GM19438 (cell line): ENCODE results near the gene PPP1R8.

Source experiments
- ATAC-seq: cut with Tn5 transposase; IDR thresholded peaks from one replicate; pipeline ENCODE4 v1.9.1; 2021; ENCODE audit warnings: low read depth; ENCODE audit not compliant: unreplicated experiment

PPP1R8 gene

GRCh38 chr1:27887215-27888021, 56.8 kb downstream of the PPP1R8 start:
- ATAC-seq = no peak

DNA sequence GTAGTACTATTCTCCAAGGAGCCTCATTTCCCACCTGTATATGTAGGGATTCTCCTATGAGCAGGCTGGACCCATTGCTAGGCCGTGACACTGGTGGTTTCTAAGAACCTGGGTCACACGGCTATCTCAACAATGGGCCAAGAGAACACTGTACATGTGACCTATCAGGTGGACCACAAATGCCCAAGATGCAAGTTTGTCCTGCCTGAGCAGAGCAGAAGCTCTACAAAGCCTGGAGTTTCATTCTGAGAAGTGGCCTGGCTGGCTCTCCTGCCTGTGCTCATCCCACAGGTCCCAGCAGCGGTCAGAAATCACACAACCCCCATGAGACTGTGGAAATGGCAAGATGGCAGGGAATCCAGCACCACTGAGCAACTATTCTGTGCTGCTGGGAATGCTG, 58.9 kb downstream of the PPP1R8 start:
- ATAC-seq = no peak

GRCh38 chr1:27891196-27891889, 60.8 kb downstream of the PPP1R8 start:
- no peak for ATAC-seq

DNA sequence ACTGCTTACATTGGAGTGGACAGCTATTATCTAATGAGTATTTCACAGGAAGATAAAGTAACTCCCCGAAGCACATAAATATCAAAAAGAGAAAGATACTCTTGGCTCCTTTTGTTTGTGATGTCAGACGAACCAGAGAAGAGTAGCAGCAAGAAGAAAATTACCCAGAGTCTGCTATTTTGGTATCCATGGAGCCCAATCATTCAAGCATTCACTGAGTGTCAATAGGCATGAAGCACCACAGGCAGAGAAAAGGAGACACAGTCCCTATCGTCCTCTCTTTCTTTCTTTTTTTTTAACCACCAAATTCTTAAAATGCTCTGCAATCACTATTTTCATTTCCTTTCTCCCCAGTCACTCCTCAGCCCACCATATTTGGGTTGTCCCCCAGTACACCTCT, 63.9 kb downstream of the PPP1R8 start:
- ATAC-seq = no peak
